SK-N-SH (cell line): Measurements from ENCODE around the gene SLC5A8. TPM values are rescaled to one million over a fixed set of nuclear protein-coding genes. Genes with fewer than 3 reads are reported as not detected.

Source experiments
- CTCF ChIA-PET: fragments of 300-600, 350-600 bp; formaldehyde crosslinking; extraction: SDS; loops from one replicate; lab custom pipeline; 2021; lab: Yijun Ruan, JAX
- POLR2A ChIA-PET: fragments of 350-600 bp; sonication (Branson Sonifier 250); formaldehyde crosslinking; extraction: SDS; loops from one replicate; lab custom pipeline; 2020; ENCODE audit warnings: antibody characterized with exemption, inconsistent platforms; lab: Yijun Ruan, JAX
- DNase-seq: peaks from one replicate; pipeline ENCODE4 v3.0.0; 2012
- H2AFZ ChIP-seq: fragments of 200-600 bp; sonication (generic); 2 replicates; pipeline ENCODE4 v1.8.1; 2016; ENCODE audit warnings: antibody characterized with exemption, mild to moderate bottlenecking, low read depth
- H3F3A ChIP-seq: fragments of 200-600 bp; sonication (generic); replicated peaks from 2 replicates; pipeline ENCODE3; 2016; ENCODE audit warnings: antibody characterized with exemption, mild to moderate bottlenecking; ENCODE audit not compliant: insufficient read depth
- H3K27ac ChIP-seq, 2 experiments: fragments of 200-500 bp in 1 of 2; fragments of 200-600 bp in 1 of 2; sonication (Bioruptor generic) in 1 of 2; sonication (generic), shearing (Covaris generic) in 1 of 2; 2 replicates each; pipeline versions ENCODE4 v1.5.1 to v1.6.1; 2014 to 2016; ENCODE audit warnings: low read depth in 2 of 2, inconsistent platforms in 1 of 2, low read length in 1 of 2, mild to moderate bottlenecking in 1 of 2, mixed read lengths in 1 of 2
- H3K27me3 ChIP-seq: fragments of 200-600 bp; sonication (generic), shearing (Covaris generic); 2 replicates; pipeline ENCODE4 v1.6.1; 2016; ENCODE audit warnings: mixed run types; ENCODE audit not compliant: insufficient read depth
- H3K36me3 ChIP-seq, 2 experiments: fragments of 200-500 bp in 1 of 2; fragments of 200-600 bp in 1 of 2; sonication (Bioruptor generic) in 1 of 2; sonication (generic) in 1 of 2; replicated peaks in 1 of 2; 2 replicates each; pipeline versions ENCODE3 to v1.5.1; 2014 to 2016; ENCODE audit warnings: low read length in 1 of 2, mild to moderate bottlenecking in 1 of 2; ENCODE audit not compliant: insufficient read depth in 2 of 2, control insufficient read depth in 1 of 2
- H3K4me1 ChIP-seq, 2 experiments: fragments of 200-500 bp in 1 of 2; fragments of 200-600 bp in 1 of 2; sonication (Bioruptor generic) in 1 of 2; sonication (generic), shearing (Covaris generic) in 1 of 2; 2 replicates each; pipeline versions ENCODE4 v1.5.1 to v1.6.1; 2014 to 2016; ENCODE audit warnings: low read depth in 1 of 2, low read length in 1 of 2, mixed run types in 1 of 2; ENCODE audit not compliant: insufficient read depth in 2 of 2, control insufficient read depth in 1 of 2
- H3K4me2 ChIP-seq: fragments of 200-600 bp; sonication (generic), shearing (Covaris generic); 2 replicates; pipeline ENCODE4 v1.6.1; 2017; ENCODE audit warnings: mixed run types
- H3K4me3 ChIP-seq, 2 experiments: fragments of 200-500 bp in 1 of 2; fragments of 200-600 bp in 1 of 2; sonication (Bioruptor generic) in 1 of 2; sonication (generic), shearing (Covaris generic) in 1 of 2; 2 replicates each; pipeline versions ENCODE4 v1.5.1 to v1.8.1; 2014 to 2016; ENCODE audit warnings: low read depth in 2 of 2, inconsistent platforms in 1 of 2, low read length in 1 of 2, mild to moderate bottlenecking in 1 of 2, mixed read lengths in 1 of 2, moderate library complexity in 1 of 2
- H3K79me2 ChIP-seq: fragments of 200-600 bp; sonication (generic); 2 replicates; pipeline ENCODE4 v1.8.1; 2017; ENCODE audit warnings: mild to moderate bottlenecking; ENCODE audit not compliant: insufficient read depth
- H3K9ac ChIP-seq: fragments of 200-600 bp; sonication (generic); 2 replicates; pipeline ENCODE4 v1.6.1; 2017; ENCODE audit warnings: mixed run types
- H3K9me2 ChIP-seq: fragments of 200-600 bp; sonication (generic); 2 replicates; pipeline ENCODE4 v1.6.1; 2017; ENCODE audit warnings: mixed run types
- H3K9me3 ChIP-seq: fragments of 200-600 bp; sonication (generic); 2 replicates; pipeline ENCODE4 v1.6.1; 2017; ENCODE audit warnings: mixed run types, mild to moderate bottlenecking, moderate library complexity
- H4K20me1 ChIP-seq: fragments of 200-600 bp; sonication (generic); 2 replicates; pipeline ENCODE4 v1.6.1; 2017; ENCODE audit warnings: mild to moderate bottlenecking, mixed run types; ENCODE audit not compliant: insufficient read depth
- ELF1 ChIP-seq: IDR thresholded peaks from 2 replicates; pipeline ENCODE4 v1.4.0; 2012
- EP300 ChIP-seq, 2 experiments: IDR thresholded peaks; 2 replicates each; pipeline versions ENCODE4 v1.4.0 to v1.6.1; 2012; ENCODE audit warnings: borderline replicate concordance in 1 of 2, low read depth in 1 of 2, low read length in 1 of 2
- FOXJ3 ChIP-seq: sonication (generic); formaldehyde crosslinking; IDR thresholded peaks from 2 replicates; pipeline ENCODE4 v1.5.1; 2020; ENCODE audit warnings: mild to moderate bottlenecking, missing genetic modification reagents
- FOXM1 ChIP-seq: IDR thresholded peaks from 2 replicates; pipeline ENCODE4 v1.4.0; 2012; ENCODE audit warnings: low read depth, mild to moderate bottlenecking
- GABPA ChIP-seq: IDR thresholded peaks from 2 replicates; pipeline ENCODE4 v1.4.0; 2012; ENCODE audit warnings: low read depth, mild to moderate bottlenecking
- MEF2A ChIP-seq: IDR thresholded peaks from 2 replicates; pipeline ENCODE4 v1.4.0; 2012; ENCODE audit warnings: low read depth, borderline replicate concordance
- NFIC ChIP-seq: IDR thresholded peaks from 2 replicates; pipeline ENCODE4 v1.4.0; 2012; ENCODE audit warnings: borderline replicate concordance
- NRF1 ChIP-seq: IDR thresholded peaks from 2 replicates; pipeline ENCODE4 v1.6.1; 2012; ENCODE audit warnings: low read depth, mild to moderate bottlenecking, low read length
- RAD21 ChIP-seq: IDR thresholded peaks from 2 replicates; pipeline ENCODE4 v1.6.1; 2012; ENCODE audit warnings: mild to moderate bottlenecking, low read length
- RCOR1 ChIP-seq: fragments of 150-350 bp; IDR thresholded peaks from 2 replicates; pipeline ENCODE4 v1.6.1; 2017; ENCODE audit warnings: antibody characterized with exemption, low read length
- RXRA ChIP-seq: IDR thresholded peaks from 2 replicates; pipeline ENCODE4 v1.4.0; 2012; ENCODE audit warnings: low read depth, mild to moderate bottlenecking, borderline replicate concordance
- TAF1 ChIP-seq: IDR thresholded peaks from 2 replicates; pipeline ENCODE4 v1.6.1; 2012; ENCODE audit warnings: low read depth, mild to moderate bottlenecking, low read length, moderate library complexity, borderline replicate concordance
- YY1 ChIP-seq: IDR thresholded peaks from 2 replicates; pipeline ENCODE4 v1.4.0; 2012; ENCODE audit warnings: low read depth, mild to moderate bottlenecking
- WGBS: methylation state at CpG from one replicate; pipeline ENCODE4 v1.1.6; 2017; ENCODE audit warnings: low lambda C conversion rate; 5-methylcytosine and 5-hydroxymethylcytosine counted together
- polyA plus RNA-seq, 3 experiments: library from polyadenylated mRNA; depleted of rRNA; stranded (reverse); fragments of >200 nt; gene quantifications; 2 replicates each; pipeline ENCODE4 v1.2.3, GENCODE V29; 2012
- TF ChIP-seq, protein P1 (sequence below): fragments of 150-350 bp; IDR thresholded peaks from 2 replicates; pipeline ENCODE4 v1.6.1; 2017; ENCODE audit warnings: antibody characterized with exemption, low read length, low read depth, borderline replicate concordance
- TF ChIP-seq, protein P2 (sequence below): fragments of 200-600 bp; sonication (generic); IDR thresholded peaks from 2 replicates; pipeline ENCODE4 v1.6.1; 2017; ENCODE audit warnings: antibody characterized with exemption, mild to moderate bottlenecking, moderate library complexity
- TF ChIP-seq, protein P3 (sequence below): IDR thresholded peaks from 2 replicates; pipeline ENCODE4; 2012

SLC5A8 gene
- polyA plus RNA-seq, 1 of the 3 experiments (the other 2 are of a cell fraction): not detected

DNA sequence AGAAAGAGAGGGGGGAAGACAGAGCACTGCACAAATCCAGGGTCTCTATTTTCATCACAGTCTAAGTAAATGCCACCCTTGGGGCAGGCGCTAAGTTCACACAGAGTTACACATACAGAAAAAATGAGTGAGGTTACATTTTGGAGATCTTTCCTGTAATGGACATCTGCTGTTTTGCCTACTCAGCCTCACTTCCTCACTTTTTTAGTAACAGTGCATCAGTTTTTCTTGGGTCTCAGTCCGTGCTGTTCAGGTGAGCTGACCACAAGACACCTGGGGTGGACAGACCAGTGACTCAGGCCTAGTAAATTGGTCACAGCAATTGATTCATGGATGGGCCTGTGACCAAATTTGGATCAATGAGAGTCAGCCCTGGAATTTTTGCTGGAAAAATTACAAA is 33.6 kb upstream of the SLC5A8 start:
- Histone ChIP-seq H3K27me3 (no peaks in the 10 kb centered on the region), H3K4me1 (no peaks in the 10 kb centered on the region), H3F3A (no peaks in the 10 kb centered on the region), H2AFZ (no peak overlapping the region), H3K9ac (no peak overlapping the region), H3K36me3 (no peaks in the 10 kb centered on the region), H3K27ac (no peak overlapping the region), H3K79me2 (no peaks in the 10 kb centered on the region), H3K4me3 (no peak overlapping the region), H3K4me2 (no peak overlapping the region), H3K9me2 (no peaks in the 10 kb centered on the region), H3K9me3 (no peaks in the 10 kb centered on the region), H4K20me1 (no peaks in the 10 kb centered on the region)
- no peak for DNase-seq
- ChIA-PET CTCF (no interaction called here), POLR2A (no interaction called here)
- TF ChIP-seq RAD21 (no peak), NFIC (no peak), YY1 (no peak), FOXJ3 (CRISPR knock-in tag) (no peak), ELF1 (no peak), TAF1 (no peak)
- TF ChIP-seq, protein P1, sequence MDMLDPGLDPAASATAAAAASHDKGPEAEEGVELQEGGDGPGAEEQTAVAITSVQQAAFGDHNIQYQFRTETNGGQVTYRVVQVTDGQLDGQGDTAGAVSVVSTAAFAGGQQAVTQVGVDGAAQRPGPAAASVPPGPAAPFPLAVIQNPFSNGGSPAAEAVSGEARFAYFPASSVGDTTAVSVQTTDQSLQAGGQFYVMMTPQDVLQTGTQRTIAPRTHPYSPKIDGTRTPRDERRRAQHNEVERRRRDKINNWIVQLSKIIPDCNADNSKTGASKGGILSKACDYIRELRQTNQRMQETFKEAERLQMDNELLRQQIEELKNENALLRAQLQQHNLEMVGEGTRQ: no peak
- TF ChIP-seq, protein P2, sequence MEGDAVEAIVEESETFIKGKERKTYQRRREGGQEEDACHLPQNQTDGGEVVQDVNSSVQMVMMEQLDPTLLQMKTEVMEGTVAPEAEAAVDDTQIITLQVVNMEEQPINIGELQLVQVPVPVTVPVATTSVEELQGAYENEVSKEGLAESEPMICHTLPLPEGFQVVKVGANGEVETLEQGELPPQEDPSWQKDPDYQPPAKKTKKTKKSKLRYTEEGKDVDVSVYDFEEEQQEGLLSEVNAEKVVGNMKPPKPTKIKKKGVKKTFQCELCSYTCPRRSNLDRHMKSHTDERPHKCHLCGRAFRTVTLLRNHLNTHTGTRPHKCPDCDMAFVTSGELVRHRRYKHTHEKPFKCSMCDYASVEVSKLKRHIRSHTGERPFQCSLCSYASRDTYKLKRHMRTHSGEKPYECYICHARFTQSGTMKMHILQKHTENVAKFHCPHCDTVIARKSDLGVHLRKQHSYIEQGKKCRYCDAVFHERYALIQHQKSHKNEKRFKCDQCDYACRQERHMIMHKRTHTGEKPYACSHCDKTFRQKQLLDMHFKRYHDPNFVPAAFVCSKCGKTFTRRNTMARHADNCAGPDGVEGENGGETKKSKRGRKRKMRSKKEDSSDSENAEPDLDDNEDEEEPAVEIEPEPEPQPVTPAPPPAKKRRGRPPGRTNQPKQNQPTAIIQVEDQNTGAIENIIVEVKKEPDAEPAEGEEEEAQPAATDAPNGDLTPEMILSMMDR: no peak
- WGBS: 56% methylated on average over 2 of the region's 2 CpGs

GRCh38 chr12:101243074-101243473 is 33.0 kb upstream of the SLC5A8 start:
- no peaks in the 10 kb centered on the region for H3K9me3 ChIP-seq
- ChIA-PET POLR2A (no interaction called here), CTCF (no interaction called here)
- no peak for TF ChIP-seq NRF1
- no peak for TF ChIP-seq RCOR1
- TF ChIP-seq YY1: no peak
- no peak for TF ChIP-seq RXRA
- TF ChIP-seq FOXJ3 (CRISPR knock-in tag): no peak
- TF ChIP-seq EP300 (IDR thresholded peaks at IDR 0.05; ENCODE audit: borderline replicate concordance in 1 of 2, low read depth in 1 of 2, low read length in 1 of 2): no peak
- TF ChIP-seq, protein P3, sequence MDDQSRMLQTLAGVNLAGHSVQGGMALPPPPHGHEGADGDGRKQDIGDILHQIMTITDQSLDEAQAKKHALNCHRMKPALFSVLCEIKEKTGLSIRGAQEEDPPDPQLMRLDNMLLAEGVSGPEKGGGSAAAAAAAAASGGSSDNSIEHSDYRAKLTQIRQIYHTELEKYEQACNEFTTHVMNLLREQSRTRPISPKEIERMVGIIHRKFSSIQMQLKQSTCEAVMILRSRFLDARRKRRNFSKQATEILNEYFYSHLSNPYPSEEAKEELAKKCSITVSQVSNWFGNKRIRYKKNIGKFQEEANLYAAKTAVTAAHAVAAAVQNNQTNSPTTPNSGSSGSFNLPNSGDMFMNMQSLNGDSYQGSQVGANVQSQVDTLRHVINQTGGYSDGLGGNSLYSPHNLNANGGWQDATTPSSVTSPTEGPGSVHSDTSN: no peak
- TF ChIP-seq FOXM1: no peak
- TF ChIP-seq MEF2A: no peak
- no peak for TF ChIP-seq GABPA
- no peaks in the 10 kb centered on the region for H3K9me2 ChIP-seq
- H3K27ac ChIP-seq: no peak overlapping the region
- 56% methylated on average over 2 of the region's 2 CpGs for WGBS
- H2AFZ ChIP-seq: no peak overlapping the region
- H3K27me3 ChIP-seq: no peaks in the 10 kb centered on the region
- no peak overlapping the region for H3K9ac ChIP-seq
- H4K20me1 ChIP-seq: no peaks in the 10 kb centered on the region
- no peak overlapping the region for H3K4me3 ChIP-seq
- H3K4me2 ChIP-seq: no peak overlapping the region
- no peaks in the 10 kb centered on the region for H3F3A ChIP-seq
- no peak for DNase-seq
- H3K36me3 ChIP-seq: no peaks in the 10 kb centered on the region
- H3K4me1 ChIP-seq: no peaks in the 10 kb centered on the region
- no peaks in the 10 kb centered on the region for H3K79me2 ChIP-seq
